ENCODE data around the gene TRIM64C. TPM values are rescaled to one million over a fixed set of nuclear protein-coding genes. Genes with fewer than 3 reads are reported as not detected.
"Not testable (repeated sequence)": the region's sequence is repeated elsewhere in the genome, so short reads cannot be mapped to it uniquely, and the experiment has no call there.

TRIM64C gene

DNA sequence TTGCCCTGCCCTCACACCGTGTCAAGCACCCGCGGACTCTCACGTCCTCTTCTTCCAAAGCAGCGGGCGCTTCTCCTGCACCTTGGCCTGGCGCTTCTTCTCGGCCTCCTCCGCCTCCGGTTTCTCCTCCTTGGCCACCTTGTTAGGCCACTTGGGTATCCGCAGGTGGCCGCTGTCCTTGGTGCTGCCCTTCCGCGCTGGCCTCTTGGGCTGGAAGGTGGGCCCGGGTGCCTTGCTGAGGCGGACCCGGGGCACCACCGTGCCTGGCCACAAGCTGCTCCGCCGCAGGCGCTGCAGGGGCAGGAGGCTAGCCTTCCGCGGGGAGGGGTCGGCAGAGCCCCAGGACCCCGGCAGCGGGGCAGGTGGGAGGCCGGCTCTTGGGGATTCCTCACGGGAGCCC lies 10.7 kb downstream of the TRIM64C start:
- H3K4me1 ChIP-seq (ENCODE audit: control insufficient read depth, insufficient read depth, low read depth, low read length); H3K27ac ChIP-seq (ENCODE audit: low read length, poor library complexity, severe bottlenecking); H3K14ac ChIP-seq (ENCODE audit: low read length in 2 of 2); H3K4ac ChIP-seq (ENCODE audit: low read depth in 1 of 2, low read length in 2 of 2); H3K18ac ChIP-seq (ENCODE audit: low read depth in 1 of 2, low read length in 2 of 2); DNase-seq; H2BK5ac ChIP-seq (ENCODE audit: low read depth, low read length, poor library complexity, severe bottlenecking); H3K36me3 ChIP-seq (ENCODE audit: control insufficient read depth in 1 of 2, insufficient read depth in 2 of 2, low read depth in 1 of 2, low read length in 2 of 2); H4K8ac ChIP-seq (ENCODE audit: low read length); H4K91ac ChIP-seq (ENCODE audit: low read length); H3K27me3 ChIP-seq (ENCODE audit: control insufficient read depth in 1 of 2, insufficient read depth in 1 of 2, low read length in 2 of 2); H2AFZ ChIP-seq (ENCODE audit: low read depth, low read length); H3K4me3 ChIP-seq (ENCODE audit: insufficient read depth in 1 of 2, low read depth in 1 of 2, low read length in 2 of 2); H2BK120ac ChIP-seq (ENCODE audit: low read depth, low read length); H2BK12ac ChIP-seq (ENCODE audit: low read length in 2 of 2); H2AK5ac ChIP-seq (ENCODE audit: low read length, severe bottlenecking); H3K9me3 ChIP-seq (ENCODE audit: control insufficient read depth, low read length); H3K4me2 ChIP-seq (ENCODE audit: low read length, poor library complexity, severe bottlenecking); H2BK15ac ChIP-seq (ENCODE audit: low read depth, poor library complexity, severe bottlenecking); H3K9ac ChIP-seq (ENCODE audit: low read length); H3K79me1 ChIP-seq (replicated peaks; ENCODE audit: low read length, poor library complexity, severe bottlenecking); H3K23ac ChIP-seq (ENCODE audit: low read length in 2 of 2): not testable (repeated sequence)
- WGBS: 90% methylated on average over 18 of the region's 28 CpGs

DNA sequence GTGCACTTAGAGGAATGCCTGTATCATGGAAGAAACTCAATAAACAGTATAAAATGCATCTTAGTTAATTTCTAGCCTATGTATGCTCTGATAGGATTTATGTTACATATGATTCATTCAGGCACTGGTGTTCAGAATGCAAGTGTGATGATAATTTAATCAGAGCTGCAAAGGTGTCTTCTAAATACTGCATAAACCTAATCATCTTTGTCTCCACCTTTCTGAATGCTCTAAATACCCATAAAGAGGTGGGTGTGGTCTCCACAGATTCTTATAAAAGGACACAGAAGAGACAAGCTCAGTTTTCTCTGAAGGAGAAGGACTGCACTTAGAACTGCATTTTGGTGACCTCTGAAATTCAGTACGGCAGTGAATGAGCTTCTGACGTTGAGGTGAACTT lies 30.4 kb downstream of the TRIM64C start, which contains the start of gene TRIM49B:
TRIM49B (plus strand) TSS at position 301 of the 400 bp plus-strand sequence. CDS start 2,777 bp downstream, outside the sequence.
- not testable (repeated sequence) for H3K9ac ChIP-seq (ENCODE audit: low read length); H3K4me3 ChIP-seq (ENCODE audit: insufficient read depth in 1 of 2, low read depth in 1 of 2, low read length in 2 of 2); H2BK5ac ChIP-seq (ENCODE audit: low read depth, low read length, poor library complexity, severe bottlenecking); H2AK5ac ChIP-seq (ENCODE audit: low read length, severe bottlenecking); H3K27me3 ChIP-seq (ENCODE audit: control insufficient read depth in 1 of 2, insufficient read depth in 1 of 2, low read length in 2 of 2); H4K91ac ChIP-seq (ENCODE audit: low read length); H2BK15ac ChIP-seq (ENCODE audit: low read depth, poor library complexity, severe bottlenecking); H3K79me1 ChIP-seq (replicated peaks; ENCODE audit: low read length, poor library complexity, severe bottlenecking); H3K18ac ChIP-seq (ENCODE audit: low read depth in 1 of 2, low read length in 2 of 2); H3K9me3 ChIP-seq (ENCODE audit: control insufficient read depth, low read length); H3K36me3 ChIP-seq (ENCODE audit: control insufficient read depth in 1 of 2, insufficient read depth in 2 of 2, low read depth in 1 of 2, low read length in 2 of 2); H3K4ac ChIP-seq (ENCODE audit: low read depth in 1 of 2, low read length in 2 of 2); H2BK12ac ChIP-seq (ENCODE audit: low read length in 2 of 2); H2BK120ac ChIP-seq (ENCODE audit: low read depth, low read length); H3K23ac ChIP-seq (ENCODE audit: low read length in 2 of 2); H2AFZ ChIP-seq (ENCODE audit: low read depth, low read length); H3K4me1 ChIP-seq (ENCODE audit: control insufficient read depth, insufficient read depth, low read depth, low read length); H3K27ac ChIP-seq (ENCODE audit: low read length, poor library complexity, severe bottlenecking); DNase-seq; H3K14ac ChIP-seq (ENCODE audit: low read length in 2 of 2); H4K8ac ChIP-seq (ENCODE audit: low read length); H3K4me2 ChIP-seq (ENCODE audit: low read length, poor library complexity, severe bottlenecking)
- 67% methylated on average over 1 of the region's 2 CpGs for WGBS

Small RNA genes lying within 50 kb of the gene (small RNA-seq; reads per million reads assigned to genes)
- gene AC084851.1 (ENCODE audit: low read depth): not detected

All from mesenchymal stem cell (in vitro differentiated cells and primary cell).